NCI-H446 treated with DMSO at 0.1 percent for 48 hours (cell line): ENCODE results near the gene CFAP99.
"Not testable (repeated sequence)": the region's sequence is repeated elsewhere in the genome, so short reads cannot be mapped to it uniquely, and the experiment has no call there.

Source experiments
- DNase-seq: peaks from one replicate; lab custom pipeline; 2025; lab: John Stamatoyannopoulos, UW

Gene CFAP99

DNA sequence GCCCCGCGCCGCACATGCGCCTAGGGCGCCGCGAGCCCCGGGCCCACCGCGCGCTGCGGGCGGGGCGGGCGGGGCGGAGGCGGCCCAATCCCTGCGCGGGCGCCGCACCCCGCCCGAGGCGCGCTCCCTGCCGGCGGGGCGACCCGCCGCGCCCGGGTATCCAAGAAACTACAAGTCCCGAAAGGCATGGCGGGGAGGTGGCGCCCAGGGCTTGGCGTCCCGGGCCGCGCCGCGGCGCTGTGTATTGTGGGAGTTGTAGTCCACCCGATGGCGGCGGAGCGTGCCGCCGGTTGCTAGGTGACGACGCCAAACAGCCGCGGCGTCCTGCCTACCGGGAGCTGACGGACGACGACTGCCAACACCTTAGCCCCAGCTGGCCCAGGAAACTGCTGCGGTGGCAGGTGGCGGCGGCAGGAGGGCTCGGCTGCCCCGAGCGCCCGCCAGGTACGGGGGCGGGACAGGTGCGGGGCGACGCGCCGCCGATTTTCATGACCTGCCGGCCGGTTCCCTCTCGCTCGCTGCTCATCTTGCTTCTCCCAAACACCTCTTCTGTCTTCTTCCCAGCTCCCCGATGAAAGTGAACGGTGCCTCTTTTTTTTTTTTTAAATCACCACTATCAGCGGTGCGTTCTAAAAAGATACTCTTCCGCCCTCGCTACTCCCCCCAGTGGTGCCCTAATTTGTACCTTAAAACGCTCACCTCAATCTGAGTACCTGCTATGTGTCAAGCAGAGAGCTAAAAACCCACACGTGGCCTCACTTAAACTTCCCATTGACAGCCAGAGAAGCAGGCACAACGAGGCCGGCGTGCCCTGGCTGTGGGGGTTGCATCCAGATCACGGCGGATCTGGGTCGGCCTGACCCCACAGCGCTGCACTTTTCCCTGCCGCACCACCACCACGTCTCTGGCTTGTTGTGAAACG, at the start of gene CFAP99:
CFAP99 (plus strand) TSS at position 306 of the 922 bp plus-strand sequence.
- DNase-seq = peak; percentile 67

DNA sequence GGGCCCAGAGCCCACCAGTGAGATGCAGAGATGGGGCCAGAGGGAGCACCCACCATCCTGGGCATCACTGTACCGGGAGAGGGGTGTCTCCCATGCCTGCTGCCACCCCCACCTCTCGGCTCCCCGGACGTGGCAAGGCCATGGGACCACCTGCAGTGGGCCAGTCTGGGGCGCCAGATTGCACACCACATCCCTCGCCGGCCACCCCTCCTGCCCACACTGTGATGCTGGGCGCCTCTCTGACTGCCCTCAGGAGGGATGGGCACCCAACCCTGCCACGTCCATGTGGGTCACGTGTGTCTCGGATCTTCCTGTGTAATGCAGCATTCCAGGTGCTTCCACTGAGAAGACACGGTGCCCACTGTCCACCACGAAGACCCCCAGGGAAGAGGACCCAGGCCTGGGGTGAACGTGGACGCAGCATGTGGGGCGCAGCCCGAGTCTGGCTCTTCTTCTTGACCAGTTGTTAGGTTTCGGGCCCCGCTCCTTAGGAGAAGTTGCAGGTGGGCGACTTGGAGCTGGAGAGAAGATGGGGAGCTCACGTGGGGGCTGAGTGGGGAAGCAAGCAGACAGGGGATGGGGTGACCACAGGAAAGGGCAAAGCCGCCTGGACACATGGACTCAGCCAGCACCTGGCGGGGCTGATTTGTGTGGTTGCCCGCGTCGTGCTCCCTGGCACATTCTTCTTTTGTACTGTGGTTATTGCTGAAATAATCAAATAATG, 48.0 kb upstream of the CFAP99 start:
- DNase-seq = no peak

DNA sequence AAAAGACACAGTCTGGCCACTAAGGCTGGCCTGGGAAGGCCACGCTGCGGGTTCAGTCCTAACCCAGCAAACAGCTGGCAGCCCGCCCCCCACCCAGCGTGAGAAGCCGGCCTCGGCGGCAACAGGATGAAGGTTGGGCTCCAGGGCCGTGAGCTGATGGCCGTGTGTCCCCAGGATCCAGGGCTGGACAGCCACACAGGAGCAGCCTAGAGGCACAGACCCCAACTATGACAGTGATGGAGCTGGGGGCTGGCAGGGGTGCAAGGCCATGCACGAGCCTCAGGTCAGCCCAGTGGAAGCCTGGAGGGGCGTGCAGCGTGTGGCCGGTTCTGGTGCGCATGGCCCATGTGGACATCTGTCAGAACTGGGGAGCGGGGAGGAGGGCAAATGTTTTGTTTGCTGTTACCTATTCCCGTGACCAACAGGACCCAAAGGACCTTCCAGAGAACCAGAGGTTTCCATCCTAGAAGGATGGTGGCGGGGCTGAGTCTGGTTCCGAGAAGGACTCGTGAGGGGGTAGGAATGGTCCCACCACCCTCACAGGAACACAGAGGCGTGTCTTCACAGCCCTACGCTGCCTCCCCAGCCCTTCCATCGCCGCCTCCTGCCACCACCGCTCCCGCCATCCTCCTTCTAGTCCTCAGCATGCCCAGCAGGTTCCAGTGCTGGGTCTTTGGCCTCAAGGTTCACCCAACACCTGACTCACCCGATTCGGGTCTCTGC, 46.8 kb upstream of the CFAP99 start:
- no peak for DNase-seq

DNA sequence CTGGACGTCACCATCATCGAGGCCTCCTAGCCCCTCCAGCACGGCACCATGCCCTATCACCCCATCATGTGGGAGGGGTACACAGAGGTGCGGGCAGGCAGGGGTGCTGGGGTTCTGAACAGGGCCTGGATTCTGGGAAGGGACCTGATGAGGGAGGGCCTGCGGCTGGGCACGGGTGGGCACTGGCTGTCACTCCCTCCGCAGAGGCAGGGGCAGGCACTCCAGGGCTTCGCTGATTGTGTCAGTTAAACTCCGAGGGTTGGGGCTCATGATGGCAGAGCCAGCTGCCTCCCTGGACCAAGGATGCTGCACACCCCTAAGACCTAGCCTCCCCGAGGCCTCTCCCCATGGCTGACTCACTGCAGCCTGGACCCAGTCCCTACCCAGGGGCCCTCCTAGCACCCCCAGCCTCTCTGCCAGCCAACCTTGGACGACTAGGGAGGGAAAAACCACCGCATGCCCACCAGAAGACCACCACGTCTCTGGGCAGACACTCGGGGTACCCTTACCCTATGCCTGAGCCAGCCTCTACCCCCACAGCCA, 46.2 kb upstream of the CFAP99 start:
- no peak for DNase-seq

DNA sequence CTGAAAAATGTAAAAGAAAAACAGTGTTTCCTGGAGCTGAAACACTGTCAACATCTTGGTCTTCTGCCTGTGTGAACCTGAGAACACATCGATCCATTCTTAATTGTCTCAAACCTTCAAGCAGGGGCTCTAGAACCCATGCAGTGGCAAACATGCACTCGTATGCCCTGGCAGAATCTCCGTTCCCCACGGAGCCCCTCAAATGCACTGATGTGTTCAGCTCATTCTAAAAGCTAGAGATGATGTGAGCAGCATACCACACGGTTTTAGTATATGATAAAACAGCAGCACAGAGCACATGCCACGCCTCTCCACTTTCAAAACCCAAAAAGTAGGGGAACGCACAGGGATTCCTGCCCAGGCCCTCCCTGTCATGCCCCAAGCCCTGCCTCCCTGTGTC, 45.2 kb upstream of the CFAP99 start:
- no peak for DNase-seq

DNA sequence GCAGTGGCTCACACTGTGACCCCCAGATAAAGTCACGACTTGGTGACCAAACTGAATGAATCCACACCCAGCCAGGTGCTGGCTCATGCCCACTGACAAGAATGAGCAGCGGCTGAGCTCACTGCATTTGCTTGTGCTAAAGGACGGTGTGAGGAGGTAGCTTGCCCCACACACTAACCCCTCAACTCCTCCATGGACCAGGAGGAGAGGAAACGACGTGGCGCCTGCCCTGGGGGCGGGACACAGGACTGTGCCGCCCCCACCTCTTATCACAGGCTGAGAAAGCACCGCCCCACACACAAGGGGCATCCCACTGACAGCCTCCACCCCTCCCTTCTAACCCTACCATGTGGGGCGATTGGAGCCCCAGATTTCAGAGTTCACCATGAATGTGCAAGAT, 43.3 kb upstream of the CFAP99 start:
- no peak for DNase-seq

DNA sequence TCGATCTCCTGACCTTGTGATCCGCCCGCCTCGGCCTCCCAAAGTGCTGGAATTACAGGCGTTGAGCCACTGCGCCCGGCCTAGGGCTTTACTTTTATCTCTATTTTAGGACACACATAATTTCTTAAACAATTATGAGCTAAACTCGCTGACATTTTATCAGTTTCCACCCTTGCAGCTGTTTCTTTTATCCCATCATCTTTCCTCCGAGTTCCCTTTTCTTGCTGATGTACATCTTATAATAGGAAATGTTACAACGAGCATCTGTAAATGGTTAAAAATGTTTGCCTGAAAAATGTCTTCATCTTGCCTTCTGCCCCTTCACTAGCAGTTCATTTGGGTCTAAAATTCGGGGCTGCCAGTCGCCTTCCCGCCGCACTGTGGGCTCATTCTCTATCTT, 41.5 kb upstream of the CFAP99 start:
- DNase-seq = no peak

DNA sequence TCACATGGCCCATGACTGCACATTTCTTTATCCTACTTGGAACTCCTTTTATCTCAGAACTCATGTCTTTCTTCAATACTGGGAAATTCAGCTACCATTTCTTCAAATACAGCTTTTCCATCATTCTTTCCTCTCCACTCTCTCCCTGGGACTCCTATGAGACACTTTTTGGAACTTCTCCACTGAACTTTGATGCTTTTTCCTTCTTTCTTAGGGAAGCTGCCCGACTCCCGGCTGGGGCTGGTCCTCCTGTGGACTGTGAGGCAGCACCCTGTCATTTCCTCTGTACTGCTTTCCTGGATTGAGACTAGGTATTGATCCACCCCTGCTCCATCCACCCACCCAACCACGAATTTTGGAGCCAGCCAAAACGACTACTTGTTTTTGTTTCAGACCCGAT, 40.4 kb upstream of the CFAP99 start:
- DNase-seq = no peak

DNA sequence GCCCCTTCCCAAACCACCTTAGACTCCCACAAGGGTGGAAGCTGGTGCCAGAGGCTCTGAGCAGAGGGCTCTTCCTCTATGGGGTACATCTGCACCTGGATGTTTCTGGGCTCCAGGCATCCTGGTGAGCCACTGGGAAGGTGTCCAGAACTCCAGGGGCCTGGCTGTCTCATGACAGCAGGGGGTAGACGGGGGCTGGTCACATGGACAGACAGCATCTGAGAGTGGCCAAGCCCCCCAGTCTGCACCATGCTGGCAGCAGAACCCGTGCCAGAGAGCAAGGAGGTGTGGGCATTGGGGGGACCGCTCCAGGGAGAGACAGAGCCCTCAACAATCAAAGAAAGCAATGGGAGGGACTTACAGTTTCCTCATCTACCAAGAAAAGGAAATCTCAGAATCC, 39.9 kb upstream of the CFAP99 start:
- DNase-seq = no peak

DNA sequence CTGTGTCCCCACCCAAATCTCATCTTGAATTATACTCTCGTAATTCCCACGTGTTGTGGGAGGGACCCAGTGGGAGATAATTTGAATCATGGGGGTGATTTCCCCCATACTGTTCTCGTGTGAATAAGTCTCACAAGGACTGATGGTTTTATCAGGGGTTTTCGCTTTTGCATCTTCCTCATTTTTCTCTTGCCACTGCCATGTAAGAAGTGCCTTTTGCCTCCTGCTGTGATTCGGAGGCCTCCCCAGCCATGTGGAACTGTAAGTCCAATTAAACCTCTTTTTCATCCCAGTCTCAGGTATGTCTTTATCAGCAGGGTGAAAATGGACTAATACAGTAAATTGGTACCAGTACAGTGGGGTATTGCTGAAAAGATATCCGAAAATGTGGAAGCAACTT, 38.2 kb upstream of the CFAP99 start:
- not testable (repeated sequence) for DNase-seq

DNA sequence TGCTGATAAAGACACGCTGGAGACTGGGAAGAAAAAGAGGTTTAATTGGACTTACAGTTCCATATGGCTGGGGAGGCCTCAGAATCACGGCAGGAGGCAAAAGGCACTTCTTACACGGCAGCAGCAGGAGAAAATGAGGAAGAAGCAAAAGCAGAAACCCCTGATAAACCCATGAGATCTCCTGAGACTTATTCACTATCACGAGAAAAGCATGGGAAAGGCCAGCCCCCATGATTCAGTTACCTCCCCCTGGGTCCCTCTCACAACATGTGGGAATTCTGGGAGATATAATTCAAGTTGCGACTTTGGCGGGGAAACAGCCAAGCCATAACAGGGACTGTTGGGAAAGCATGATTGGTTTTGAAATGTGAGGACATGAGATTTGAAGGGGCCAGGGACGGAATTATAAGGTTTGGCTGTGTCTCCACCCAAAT, 36.0 kb upstream of the CFAP99 start:
- not testable (repeated sequence) for DNase-seq

DNA sequence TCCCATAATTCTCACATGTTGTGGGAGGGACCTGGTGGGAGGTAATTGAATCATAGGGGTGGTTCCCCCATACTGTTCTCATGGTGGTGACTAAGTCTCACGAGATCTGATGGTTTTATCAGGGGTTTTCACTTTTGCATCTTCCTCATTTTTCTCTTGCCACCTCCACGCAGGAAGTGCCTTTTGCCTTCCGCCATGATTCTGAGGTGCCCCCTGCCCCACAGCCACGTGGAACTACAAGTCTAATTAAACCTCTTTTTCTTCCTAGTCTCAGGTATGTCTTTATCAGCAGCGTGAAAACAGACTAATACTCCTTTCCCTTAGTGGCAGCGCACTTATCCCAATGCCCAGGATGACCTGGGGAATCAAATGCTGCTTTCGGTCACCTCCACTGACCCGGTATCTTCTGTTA, 35.5 kb upstream of the CFAP99 start:
- DNase-seq = not testable (repeated sequence)

DNA sequence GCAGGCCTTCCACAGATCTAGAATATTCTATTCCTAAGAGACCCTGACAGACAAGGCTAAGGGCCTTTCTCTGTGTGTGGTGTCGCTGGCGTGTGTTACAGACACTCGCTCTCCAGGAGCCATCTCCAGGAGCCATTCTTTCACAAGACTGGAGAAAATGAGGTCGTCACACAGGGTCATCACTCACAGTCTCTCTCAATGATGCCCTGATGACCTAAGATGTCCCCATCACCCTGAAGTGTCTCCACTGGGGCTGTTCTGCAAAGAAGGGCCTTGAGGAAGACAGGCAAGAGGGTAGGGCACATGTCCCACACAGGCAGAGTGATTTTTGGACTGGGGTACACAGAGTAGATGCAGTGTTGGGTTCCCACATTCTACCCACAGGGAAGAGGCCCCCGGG, 35.0 kb upstream of the CFAP99 start:
- no peak for DNase-seq

DNA sequence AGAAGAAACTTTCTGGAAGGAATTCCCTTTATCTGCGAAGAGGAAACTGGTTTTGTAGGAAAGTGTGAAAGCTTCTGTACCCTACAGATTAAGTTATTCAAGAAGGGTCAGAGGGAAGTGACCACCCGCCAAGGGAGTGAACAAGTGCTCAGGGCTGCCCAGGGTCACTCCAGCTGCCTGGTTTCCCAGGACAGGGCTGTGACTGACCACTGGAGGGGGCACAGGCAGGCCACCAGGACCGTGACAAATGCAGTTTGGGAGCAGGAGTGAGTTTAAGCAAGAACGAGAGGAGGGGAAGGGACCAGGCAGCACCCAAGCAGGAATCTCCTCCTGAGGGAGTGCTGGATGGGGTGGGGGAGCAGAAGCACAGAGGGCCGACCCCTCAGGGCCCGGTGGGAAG, 34.5 kb upstream of the CFAP99 start:
- DNase-seq = no peak

DNA sequence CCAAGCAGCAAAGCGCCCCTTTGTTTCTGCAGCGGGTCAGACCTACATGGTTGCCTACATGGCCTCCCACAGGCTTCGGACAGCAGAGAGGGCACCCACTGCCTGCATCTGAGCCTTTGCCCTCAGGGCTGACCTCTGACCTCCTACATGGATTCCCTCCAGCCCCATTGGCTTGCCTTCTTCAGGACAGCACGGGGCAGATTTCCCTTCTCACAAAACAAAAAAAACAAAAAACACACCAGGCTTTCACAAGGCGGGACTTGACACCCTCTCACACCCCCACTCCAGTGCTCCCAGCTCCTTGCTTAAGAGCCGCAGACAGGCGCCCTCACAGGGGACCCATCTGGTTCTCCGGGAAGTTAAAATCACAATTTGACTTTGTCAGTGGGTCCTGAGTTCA, 33.2 kb upstream of the CFAP99 start:
- DNase-seq = no peak

DNA sequence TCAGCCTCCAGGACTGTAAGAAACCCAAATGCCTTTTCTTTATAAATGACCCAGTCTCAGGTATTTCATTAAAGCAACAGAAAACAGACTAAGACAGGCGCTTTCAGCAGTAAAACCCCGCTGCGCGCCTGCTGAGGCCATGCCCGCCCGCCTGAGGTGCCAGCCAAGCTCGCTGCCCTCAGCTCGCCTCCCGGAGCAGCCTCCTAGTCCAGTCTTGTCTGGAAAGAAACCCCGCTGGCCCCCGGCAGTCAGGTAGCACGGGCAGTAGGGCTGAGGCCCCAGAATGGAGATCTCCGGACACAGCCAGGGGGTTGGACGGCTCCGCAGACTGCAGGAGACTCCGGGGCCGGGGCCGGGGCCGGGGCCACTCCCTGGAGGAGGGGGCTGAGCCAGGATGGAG, 32.0 kb upstream of the CFAP99 start:
- DNase-seq = no peak

DNA sequence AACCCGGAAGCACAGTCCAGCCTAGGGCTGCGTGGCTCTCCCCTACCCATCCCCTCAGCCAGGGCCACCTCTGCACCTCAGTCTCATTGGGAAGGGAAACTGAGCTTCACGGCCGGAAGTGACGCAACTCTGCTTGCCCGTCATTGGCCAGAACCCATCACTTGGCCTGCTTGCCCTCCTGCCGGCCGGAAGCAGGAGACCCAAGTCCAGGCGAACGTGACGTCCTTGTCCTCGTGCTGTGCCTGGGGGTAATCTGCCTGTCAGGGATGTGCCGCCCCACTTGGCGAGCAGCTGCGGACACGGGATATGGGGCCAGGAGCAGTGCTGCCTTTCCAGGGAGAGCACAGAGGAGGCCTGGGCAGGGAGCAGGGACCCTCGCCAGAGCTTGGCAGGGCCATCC, 31.5 kb upstream of the CFAP99 start:
- no peak for DNase-seq

DNA sequence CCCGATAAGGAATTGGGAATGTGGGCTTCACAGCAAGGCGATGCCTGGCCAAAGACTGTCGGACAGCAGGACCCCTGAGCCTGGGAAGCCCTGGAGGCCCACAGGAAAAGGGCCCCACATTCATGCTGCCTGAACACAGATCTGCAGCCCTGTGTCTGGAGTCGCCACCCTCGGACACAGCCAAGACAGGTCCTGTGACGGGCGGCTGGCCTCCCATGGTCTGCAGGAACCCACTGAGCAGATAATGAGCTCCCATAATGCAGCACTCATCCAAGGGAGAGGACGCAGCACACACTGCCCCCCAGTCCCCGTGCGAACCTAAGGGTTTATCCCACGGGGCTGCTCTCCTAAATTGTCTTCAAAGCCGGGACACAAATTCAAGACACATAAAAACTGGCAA, 30.9 kb upstream of the CFAP99 start:
- DNase-seq = no peak

DNA sequence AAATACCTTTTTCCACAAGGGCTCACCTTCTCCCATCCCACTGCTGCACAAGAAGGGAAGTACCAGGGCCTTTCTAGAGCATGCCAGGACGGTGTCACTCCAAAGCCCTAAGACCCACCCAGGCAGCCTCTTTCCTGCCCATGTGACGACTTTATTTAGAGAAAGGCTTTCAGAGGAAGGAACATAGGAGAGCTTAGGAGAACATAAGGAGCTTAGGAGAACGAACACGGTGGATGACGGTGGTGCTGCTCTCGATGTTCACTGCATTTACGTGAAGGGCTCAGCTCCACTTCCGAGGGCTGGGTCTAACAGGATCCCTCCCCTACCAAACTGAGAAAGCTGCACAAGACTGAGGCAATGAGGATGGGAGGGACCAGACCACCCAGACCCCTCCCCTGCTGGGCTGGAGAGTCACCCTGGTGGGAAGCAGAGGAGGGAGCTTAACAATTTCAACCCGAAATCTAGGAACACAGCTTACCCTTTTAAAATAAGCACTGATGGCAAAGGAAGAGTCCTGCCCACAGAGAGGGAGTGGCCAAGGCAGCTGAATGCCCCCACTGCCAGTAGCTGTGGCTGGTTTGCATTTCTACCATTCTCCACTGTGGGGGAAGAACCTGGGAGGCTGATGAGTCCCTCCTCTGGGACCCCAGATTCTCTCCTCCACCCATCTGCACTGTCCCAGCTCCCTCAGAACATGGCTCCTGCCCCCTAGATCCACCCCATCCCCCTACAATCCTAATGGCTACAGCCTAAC, 30.1 kb upstream of the CFAP99 start:
- DNase-seq = no peak

DNA sequence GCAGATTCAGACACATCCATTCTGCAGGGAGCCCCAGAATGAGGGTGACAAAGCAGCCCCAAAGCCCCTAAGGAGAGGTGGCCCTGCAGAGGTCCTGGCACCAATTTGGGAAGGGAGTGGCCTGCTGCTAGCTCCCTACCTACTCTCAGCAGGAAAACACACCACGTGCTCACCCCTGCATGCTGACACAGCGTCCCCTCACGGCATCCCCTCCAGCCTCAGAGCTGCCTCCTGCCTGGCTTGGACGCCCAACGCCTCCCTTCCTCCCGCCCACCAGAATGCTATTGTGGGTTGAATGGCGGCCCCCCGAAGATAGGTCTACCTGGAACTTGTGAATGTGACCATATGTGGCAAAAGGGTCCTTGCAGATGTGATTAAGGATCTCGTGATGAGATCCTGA, 29.1 kb upstream of the CFAP99 start:
- no peak for DNase-seq

DNA sequence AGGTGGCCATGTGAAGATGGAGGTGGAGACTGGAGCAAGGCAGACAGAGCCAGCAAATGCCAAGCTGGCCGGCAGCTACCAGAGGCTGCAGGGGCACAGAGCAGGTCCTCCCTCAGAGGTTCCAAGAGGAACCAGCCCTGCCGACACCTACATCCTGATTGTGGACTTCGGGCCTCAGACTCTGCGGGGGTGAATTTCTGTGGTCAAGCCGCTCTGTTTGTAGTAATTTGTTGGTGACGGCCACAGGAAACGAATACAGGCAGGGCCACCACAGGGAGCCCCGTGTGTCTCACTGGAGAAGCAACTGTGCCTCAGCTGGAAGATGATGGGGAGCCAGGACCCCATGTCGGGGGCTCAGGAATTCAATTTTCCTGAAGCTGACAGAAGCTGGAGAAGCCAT, 28.6 kb upstream of the CFAP99 start:
- no peak for DNase-seq
